Heart right ventricle (tissue), 16 donors: ENCODE results near the gene ZNF608. TPM values are rescaled to one million over a fixed set of nuclear protein-coding genes. Genes with fewer than 3 reads are reported as not detected.

Experiments
- ATAC-seq, 8 donors: fragments of 200-7000 bp; cut with Tn5 transposase; one replicate each; pipeline ENCODE4 v1.9.1; 2020; ENCODE audit warnings: mild to moderate bottlenecking in 8 of 8, moderate library complexity in 8 of 8, moderate number of reproducible peaks in 1 of 8
- DNase-seq, 2 donors: peaks; one replicate each; pipeline ENCODE4 v3.0.0-alpha.2; 2020
- H3K27ac ChIP-seq, 10 donors: fragments of 200-600 bp; sonication (generic) in 2 of 10; one replicate each; pipeline versions ENCODE4 v1.5.0 to v1.8.0; 2020 to 2022; ENCODE audit warnings: mild to moderate bottlenecking in 3 of 10
- H3K27me3 ChIP-seq, 7 donors: fragments of 200-600 bp; one replicate each; pipeline ENCODE4 v1.8.0; 2021 to 2022; ENCODE audit warnings: mild to moderate bottlenecking in 2 of 7
- H3K36me3 ChIP-seq, 9 donors: fragments of 200-600 bp; sonication (generic) in 1 of 9; one replicate each; pipeline versions ENCODE4 v1.5.0 to v1.8.0; 2020 to 2022; ENCODE audit warnings: mild to moderate bottlenecking in 2 of 9
- H3K4me1 ChIP-seq, 9 donors: fragments of 200-600 bp; sonication (generic) in 1 of 9; one replicate each; pipeline versions ENCODE4 v1.5.0 to v1.8.0; 2020 to 2022; ENCODE audit warnings: mild to moderate bottlenecking in 4 of 9
- H3K4me3 ChIP-seq, 10 donors: fragments of 200-600 bp; sonication (generic) in 2 of 10; one replicate each; pipeline versions ENCODE4 v1.5.0 to v1.8.0; 2020 to 2022; ENCODE audit warnings: mild to moderate bottlenecking in 7 of 10, moderate library complexity in 2 of 10
- H3K9me3 ChIP-seq, 11 donors: fragments of 200-600 bp in 10 of 11; sonication (generic) in 2 of 11; one replicate each; pipeline versions ENCODE4 v1.5.0 to v1.8.0; 2013 to 2022; ENCODE audit warnings: mild to moderate bottlenecking in 2 of 11, control low read depth in 1 of 11, moderate library complexity in 1 of 11
- CTCF ChIP-seq, 9 donors: fragments of 200-600 bp; sonication (generic) in 2 of 9; IDR thresholded peaks; one replicate each; pipeline versions ENCODE4 v1.5.0 to v1.8.0; 2021 to 2022; ENCODE audit warnings: antibody characterized with exemption in 9 of 9, mild to moderate bottlenecking in 5 of 9, moderate library complexity in 1 of 9
- WGBS, 2 donors: extraction: QIAGEN DNeasy Blood & Tissue Kit; methylation state at CpG; one replicate each; pipeline ENCODE4 v1.1.7; 2013; ENCODE audit warnings: inconsistent platforms in 1 of 2; 5-methylcytosine and 5-hydroxymethylcytosine counted together
- intact Hi-C, 10 donors: fragments of 100-400 bp; cut with DNase I; formaldehyde crosslinking; loops; one replicate each; pipeline versions ENCODE4 v1.11.1 to v1.14.2; 2022
- polyA plus RNA-seq, 2 donors: library from polyadenylated mRNA; stranded (reverse); fragments of 200-250 nt; gene quantifications; one replicate each; pipeline ENCODE4 v1.2.3, GENCODE V29; 2013
- total RNA-seq, 10 donors: library from RNA; stranded (reverse); fragmentation: NEBNext Ultra II Directional in 3 of 10; extraction: Animal tissue kit (Norgen Biotek cat#: 25700) in 3 of 10; gene quantifications; one replicate each; pipeline versions ENCODE4 v1.2.1 to v1.2.4, GENCODE V29; 2021 to 2023
- donor health status: Arrhythmogenic right ventricular cardiomyopathy.
- donor health status: ischemic (EF 13 %, LVEDD 7.1; RV severe dilation, severe dysfunction).
- donor health status: healthy with polysubstance abuse.
- donor health status: DM: no; HTN: yes; CAD: no.
- donor health status: DM: no; HTN: no; CAD: no.
- donor health status: ischemic (EF 25% LVEDD 6.9; RV normal size, moderate dysfunction).
- donor health status: ischemic (EF 25% LVEDD 5.7; RV mildly dilated, moderate dysfunction).
- donor health status: healthy.
- donor health status: DM: yes; HTN: yes; CAD: no.
- donor health status: Ischemic cardiomyopathy.
- donor health status: ischemic (EF 35%, LVEDD 5.7; RV mildly dilated, moderate dysfunction).
- donor health status: nonischemic (EF 11% LVEDD 7.7; RV severe dilation, severe dysfunction).
- donor health status: DM: yes; HTN: yes; CAD: no.
- donor health status: PGD.
- donor health status: ischemic (EF 29% LVEDD 5.4; RV normal size, mild dysfunction).
- donor health status: nonischemic (EF 23%, LVEDD 6.1; RV moderate dilation, normal function).

ZNF608 gene
- total and polyA plus RNA-seq, 12 donors: 3.3 to 22.9 (median 13.1) TPM

DNA sequence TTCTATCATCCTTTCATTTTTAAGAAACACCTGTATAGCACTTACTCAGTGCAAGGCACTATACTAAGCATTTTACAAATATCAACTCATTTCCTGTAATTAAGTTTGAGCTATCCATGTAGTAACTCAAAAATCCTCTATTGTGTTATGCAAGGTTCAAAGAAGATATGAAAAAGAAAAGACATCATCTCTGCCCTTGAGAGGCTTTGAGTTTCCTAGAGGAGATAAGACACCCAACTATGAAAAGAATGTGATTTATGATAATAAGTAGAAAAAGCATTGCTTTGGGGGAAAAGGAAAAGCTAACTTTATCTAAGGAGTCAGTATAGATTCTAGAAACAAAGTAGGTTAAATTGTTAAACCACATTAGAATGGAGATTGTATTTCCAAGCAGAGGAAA lies 14.2 kb upstream of the ZNF608 start:
- Histone ChIP-seq H3K36me3 (no peaks in the 10 kb centered on the region), H3K9me3 (no peaks in the 10 kb centered on the region), H3K4me1 (no peaks in the 10 kb centered on the region), H3K4me3 (no peak overlapping the region), H3K27me3 (no peaks in the 10 kb centered on the region), H3K27ac (no peak overlapping the region)
- ATAC-seq: no peak
- DNase-seq: no peak
- intact Hi-C loops: loop anchor here in 1 of 10 donors (10.0 kb wide), 1 partner anchor 114 kb away; no protein-coding TSS in a partner anchor
- no peak for TF ChIP-seq CTCF (IDR thresholded peaks at IDR 0.05)

- Histone ChIP-seq H3K4me1 (no peaks in the 10 kb centered on the region), H3K9me3 (no peaks in the 10 kb centered on the region), H3K4me3 (no peak overlapping the region), H3K36me3 (no peaks in the 10 kb centered on the region), H3K27ac (no peak overlapping the region), H3K27me3 (no peaks in the 10 kb centered on the region)
- ATAC-seq (no peak), DNase-seq (no peak)
- intact Hi-C loops: no loop called here
- no peak for TF ChIP-seq CTCF (IDR thresholded peaks at IDR 0.05)
- 68 to 80% methylated on average over 3 of the region's 3 CpGs for WGBS, 2 donors
Measured at GRCh38 chr5:124755565-124755964, 9.1 kb upstream of the ZNF608 start.

GRCh38 chr5:124755041-124755440 lies 8.6 kb upstream of the ZNF608 start:
- no peaks in the 10 kb centered on the region for H3K4me1 ChIP-seq
- H3K27ac ChIP-seq: no peak overlapping the region
- no peaks in the 10 kb centered on the region for H3K9me3 ChIP-seq
- TF ChIP-seq CTCF (IDR thresholded peaks at IDR 0.05): no peak
- H3K36me3 ChIP-seq: no peaks in the 10 kb centered on the region
- ATAC-seq (no peak), DNase-seq (no peak)
- H3K4me3 ChIP-seq: no peak overlapping the region
- intact Hi-C loops: no loop called here
- no peaks in the 10 kb centered on the region for H3K27me3 ChIP-seq
- WGBS, 2 donors: 83 to 88% methylated on average over 2 of the region's 2 CpGs

GRCh38 chr5:124754206-124754927 lies 7.9 kb upstream of the ZNF608 start:
- H3K27ac ChIP-seq: no peak overlapping the region
- H3K36me3 ChIP-seq: no peaks in the 10 kb centered on the region
- no peak for ATAC-seq
- H3K27me3 ChIP-seq: peaks cover 0 to 3% (median 0%) of the 10 kb centered on the region in 7 donors
- no peak for DNase-seq
- peaks cover 0 to 5% (median 0%) of the 10 kb centered on the region in 9 donors for H3K4me1 ChIP-seq
- no peak for TF ChIP-seq CTCF (IDR thresholded peaks at IDR 0.05)
- WGBS, 2 donors: 82 to 85% methylated on average over 7 of the region's 7 CpGs
- intact Hi-C loops: no loop called here
- no peaks in the 10 kb centered on the region for H3K9me3 ChIP-seq
- H3K4me3 ChIP-seq: no peak overlapping the region
